ENCODE measurements around the gene LIAS.
"Not testable (repeated sequence)": the region's sequence is repeated elsewhere in the genome, so short reads cannot be mapped to it uniquely, and the experiment has no call there.

Gene LIAS

DNA sequence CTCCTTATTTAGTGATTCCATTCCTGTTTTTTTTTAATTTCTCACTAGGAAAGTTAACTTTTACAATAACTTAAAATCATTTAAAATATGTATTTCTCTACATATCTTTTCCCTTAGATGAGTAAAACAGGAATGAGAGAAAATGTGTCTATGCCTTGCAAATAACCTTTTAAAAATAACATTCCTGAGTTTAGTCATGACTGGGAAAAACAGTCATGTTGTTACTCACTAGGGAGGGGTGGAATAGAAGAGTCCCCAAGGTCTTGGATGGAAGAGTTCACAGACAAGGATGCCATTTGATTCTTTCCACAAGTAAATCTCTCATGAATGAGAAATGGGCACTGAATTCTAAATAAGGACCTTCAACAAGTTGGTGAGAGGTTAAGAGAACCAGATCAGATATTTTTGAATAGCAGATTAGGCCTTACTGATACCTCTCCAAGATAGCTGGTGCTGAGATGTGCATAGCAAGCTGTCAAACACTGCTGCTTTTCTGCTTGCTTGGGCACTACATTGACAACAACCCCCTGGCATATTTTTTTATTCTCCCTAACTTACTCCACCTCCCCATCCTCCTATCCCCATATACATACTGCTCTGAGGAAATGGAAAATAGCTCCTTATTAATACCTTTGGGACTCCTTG lies 43.3 kb downstream of the LIAS start:
- no peak for DNase-seq

DNA sequence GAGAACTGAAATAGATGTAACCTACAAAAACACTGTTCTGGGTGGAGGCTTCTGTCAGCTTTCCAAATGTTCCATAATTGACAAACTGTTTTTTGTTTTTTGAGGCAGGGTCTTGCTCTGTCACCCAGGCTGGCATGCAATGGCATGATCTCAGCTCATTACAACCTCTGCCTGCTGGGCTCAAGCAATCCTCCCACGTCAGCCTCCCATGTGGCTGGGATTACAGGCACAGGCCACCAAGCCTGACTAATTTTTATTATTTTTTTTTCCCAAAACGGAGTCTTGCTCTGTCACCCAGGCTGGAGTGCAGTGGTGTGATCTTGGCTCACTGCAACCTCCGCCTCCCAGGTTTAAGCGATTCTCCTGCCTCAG lies 43.8 kb downstream of the LIAS start:
- not testable (repeated sequence) for DNase-seq

DNA sequence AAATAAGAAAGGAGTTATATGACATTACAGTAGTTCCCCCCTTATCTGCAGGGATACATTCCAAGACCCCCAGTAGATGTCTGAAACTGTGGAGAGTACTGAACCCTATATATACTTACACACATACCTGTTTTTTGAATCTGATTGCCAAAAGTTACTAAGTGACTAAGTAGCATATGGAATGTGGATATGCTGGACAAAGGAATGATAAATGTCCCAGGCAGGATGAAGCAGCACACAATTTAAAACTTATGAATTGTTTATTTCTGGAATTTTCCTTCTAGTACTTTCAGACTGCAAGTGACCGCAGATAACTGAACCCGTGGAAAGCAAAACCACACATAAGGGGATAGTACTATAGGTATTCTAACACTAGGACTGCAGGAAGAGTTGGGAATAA lies 45.7 kb downstream of the LIAS start:
- no peak for DNase-seq

DNA sequence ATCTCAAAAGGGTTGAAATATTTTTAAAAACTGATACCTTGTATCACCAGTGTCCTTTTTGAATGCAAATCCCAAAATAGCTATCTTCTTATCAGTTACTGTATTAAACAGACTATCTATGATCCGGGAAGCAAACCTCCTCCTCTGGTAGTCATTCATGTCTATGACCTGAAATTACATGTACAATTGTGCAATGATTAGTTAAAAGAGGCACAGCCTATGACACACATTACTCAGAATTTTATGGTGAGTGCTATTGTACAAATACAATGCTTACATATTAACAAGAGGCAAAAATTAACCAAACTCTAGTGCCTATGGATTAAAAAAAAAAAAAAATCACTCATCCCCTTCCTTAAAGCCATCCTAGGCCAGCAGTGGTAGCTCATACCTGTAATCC lies 46.7 kb downstream of the LIAS start:
- no peak for DNase-seq

DNA sequence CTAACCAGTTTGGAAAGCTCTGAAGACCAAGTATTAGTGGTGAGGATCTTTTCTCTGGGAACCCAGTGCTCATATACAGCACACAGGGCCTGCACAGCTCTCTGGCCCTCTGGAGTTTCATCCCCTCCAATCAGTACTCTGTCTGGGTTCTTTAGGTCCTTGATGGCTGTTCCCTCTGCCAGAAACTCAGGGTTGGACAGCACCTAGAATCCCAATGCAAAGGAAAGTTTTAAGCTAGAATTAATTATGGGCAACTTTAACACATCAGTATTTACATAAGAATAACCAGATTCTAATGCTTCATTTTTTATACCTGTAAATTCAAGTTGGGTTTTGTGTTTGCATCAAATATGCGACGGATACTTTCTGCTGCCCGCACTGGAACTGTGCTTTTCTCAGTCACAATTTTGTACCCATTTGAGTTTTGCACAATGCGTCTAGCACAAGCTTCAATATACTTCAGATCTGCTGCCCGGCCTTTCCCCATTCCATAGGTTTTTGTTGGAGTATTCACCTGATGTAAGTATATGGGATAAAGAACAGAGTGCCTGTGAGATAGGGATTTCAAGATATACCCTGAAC lies 51.6 kb downstream of the LIAS start:
- DNase-seq = no peak

DNA sequence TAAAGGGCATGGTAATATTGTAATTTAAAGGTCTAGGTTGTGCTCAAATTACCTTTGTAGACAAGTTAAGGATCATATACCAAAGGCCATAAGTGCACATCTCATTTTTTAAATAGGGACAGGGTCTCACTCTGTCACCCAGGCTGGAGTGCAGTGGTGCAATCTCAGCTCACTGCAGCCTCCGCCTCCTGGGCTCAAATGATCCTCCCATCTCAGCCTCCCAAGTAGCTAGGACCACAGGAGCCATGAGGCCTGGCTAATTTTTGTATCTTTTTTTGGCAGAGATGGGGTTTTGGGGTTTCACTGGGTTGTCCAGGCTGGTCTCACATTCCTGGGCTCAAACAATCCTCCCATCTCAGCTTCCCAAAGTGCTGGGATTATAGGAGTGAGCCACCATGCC lies 55.4 kb downstream of the LIAS start:
- DNase-seq = not testable (repeated sequence)

DNA sequence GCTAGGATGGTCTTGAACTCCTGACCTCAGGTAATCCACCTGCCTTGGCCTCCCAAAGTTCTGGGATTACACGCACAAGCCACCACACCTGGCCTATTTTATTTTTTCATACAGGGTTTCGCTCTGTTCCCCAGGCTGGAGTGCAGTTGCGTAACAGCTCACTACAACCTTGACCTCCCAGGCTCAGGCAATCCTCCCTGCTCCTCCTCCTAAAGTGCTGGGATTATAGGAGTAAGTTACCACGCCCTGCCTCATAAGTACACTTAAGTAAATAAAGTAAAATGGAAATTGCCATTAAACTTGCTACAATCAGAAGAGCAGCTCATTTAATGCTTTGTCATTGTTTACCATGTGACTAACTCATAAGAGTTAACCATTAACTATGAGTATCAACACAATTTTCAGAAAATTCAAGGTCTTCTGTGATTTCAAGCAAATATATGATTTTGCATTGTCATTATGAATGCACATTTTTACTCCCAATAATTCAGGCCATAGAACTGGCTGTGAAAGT lies 56.1 kb downstream of the LIAS start:
- no peak for DNase-seq

DNA sequence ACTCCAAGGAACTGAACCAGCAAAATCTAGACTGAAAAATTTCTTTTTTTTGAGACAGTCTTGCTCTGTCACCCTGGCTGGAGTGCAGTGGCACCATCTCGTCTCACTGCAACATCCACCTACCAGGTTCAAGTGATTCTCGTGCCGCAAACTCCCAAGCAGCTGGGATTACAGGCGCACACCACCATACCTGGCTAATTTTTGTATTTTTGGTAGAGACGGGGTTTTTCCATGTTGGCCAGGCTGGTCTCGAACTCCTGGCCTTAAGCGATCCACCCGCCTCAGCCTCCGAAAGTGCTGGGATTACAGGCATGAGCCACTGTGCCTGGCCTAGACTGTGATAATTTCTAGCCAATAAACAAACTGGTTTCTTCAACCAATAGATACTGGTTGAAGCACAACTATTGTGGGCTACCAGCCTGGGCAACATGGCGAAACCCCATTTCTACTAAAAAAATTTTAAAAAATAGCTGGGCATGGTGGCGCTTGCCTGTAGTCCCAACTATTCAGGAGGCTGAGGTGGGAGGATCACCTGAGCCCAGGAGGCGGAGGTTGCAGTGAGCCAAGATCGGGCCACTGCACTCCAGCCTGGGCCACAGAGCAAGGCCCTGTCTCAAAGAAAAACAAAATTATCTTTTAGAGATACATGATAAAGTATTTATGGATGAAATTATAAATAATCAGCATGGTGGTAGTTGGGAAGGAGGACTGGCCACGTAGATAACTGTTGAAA lies 57.0 kb downstream of the LIAS start:
- not testable (repeated sequence) for DNase-seq

DNA sequence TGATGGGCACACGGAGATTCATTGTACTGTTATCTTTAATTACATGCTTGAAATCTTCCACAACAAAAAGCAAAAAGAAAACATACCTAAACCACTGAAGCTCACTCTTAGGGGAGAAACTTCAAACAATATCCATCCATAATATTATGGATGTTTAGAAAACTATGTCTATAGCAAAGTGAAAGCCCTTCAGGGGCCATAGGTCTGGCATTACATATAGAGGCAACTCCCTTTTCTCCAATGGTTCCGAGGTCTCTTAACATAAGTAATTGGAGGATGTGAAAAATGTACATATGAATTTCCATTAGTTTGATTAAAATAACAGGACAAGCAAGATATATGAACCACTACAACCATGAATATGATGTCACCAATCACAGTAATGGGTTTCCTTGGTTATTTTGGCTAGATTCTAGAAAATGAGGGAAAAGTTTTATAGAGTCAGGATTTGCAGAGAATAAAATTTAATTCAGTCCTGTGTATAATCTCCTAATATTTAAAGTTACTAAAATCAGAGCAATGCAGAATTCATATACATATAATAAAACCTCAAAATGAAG lies 57.6 kb downstream of the LIAS start:
- no peak for DNase-seq

DNA sequence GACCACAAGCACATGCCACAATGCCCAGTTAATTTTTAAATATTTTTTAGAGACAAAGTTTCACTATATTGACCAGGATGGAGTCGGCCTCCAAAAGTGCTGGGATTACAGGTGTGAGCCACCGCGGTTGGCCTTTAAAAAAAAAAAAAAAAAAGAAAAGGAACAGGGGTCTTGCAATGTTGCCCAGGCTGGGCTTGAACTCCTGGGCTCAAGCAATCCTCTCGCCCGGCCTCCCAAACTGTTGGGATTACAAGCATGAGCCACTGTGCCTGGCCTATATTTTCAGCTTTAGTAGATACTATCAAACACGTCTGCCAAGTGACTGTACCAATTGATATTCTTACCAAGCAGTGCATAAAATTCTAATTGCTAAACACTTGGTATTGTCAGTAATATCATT lies 59.6 kb downstream of the LIAS start:
- DNase-seq = no peak

DNA sequence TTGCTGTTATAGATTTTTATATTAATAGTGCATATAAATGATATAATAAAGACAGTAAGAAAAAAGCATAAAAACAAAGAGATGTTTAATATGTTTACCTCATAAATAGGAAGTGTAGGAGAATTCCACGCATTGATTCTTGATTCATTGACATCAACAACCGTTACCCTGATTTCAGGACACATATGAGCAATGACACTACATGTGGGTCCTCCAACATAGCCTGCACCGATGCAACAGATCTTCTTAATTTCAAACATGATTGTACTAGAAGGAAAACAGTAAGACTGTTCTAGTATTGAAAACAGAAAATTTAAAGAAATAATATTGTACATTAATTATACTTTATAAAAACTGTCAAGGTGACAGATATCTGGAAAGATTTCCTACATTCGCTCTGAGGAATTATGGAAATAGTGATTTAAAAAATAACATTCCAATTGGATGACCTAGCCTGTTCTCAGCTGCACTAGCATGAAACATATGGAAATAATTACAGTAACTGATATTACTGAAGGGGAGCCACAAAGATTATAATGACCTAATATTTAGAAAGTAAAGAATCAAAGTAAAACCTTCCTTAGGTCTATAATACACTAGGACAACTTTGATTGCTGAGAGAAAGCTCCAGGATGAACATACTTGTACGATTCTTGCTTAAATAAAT lies 62.5 kb downstream of the LIAS start:
- DNase-seq = no peak

DNA sequence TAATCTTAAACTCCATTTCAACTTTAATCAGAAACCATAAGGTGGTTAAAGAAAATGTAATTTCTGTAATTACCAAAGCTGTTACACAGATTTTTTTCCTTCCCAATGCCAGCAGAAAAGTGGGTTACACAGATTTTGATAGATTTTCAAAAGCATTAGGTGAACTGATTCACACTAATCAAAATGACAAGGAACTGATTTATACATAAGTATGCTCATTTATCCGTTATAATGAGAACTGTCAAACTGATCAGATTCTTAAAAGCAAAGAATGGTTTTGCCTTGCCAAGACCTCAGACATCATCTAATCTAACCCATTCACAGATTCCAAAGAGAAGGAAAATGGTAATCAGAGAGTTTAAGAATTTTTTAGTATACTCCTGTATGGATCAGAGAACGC lies 63.2 kb downstream of the LIAS start:
- no peak for DNase-seq

DNA sequence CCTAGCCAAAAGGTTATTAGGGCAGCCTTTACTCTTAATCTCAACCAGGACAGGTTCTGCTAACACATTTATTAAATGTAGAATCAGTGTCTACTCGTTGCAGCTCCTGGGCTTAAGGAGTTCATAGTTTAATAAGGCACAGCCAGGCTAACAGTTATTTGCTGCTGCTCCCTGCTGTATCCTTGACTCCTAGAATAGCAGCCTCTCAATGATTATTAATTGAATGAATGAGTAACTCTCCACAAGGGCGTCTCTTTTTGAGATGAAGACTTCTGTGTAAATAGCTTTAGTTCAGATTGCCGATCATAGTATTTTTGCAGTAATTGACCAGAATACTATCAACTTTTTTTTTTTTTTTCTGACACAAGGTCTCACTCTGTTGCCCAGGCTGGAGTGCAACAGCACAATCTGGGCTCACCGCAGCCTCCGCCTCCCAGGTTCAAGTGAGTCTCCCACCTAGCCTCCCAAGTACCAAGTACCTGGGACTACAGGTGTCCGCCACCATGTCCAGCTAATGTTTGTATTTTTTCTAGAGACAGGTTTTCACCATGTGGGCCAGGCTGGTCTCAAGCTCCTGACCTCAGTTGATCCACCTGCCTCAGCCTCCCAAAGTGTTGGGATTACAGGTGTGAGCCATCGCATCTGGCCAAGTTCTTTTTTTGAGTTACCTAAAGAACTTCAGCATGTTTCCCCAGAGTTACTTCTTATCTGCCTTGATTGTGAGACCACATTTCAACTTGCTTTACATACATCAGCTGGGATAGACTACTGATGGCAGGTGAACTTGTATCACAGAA lies 65.5 kb downstream of the LIAS start:
- no peak for DNase-seq

DNA sequence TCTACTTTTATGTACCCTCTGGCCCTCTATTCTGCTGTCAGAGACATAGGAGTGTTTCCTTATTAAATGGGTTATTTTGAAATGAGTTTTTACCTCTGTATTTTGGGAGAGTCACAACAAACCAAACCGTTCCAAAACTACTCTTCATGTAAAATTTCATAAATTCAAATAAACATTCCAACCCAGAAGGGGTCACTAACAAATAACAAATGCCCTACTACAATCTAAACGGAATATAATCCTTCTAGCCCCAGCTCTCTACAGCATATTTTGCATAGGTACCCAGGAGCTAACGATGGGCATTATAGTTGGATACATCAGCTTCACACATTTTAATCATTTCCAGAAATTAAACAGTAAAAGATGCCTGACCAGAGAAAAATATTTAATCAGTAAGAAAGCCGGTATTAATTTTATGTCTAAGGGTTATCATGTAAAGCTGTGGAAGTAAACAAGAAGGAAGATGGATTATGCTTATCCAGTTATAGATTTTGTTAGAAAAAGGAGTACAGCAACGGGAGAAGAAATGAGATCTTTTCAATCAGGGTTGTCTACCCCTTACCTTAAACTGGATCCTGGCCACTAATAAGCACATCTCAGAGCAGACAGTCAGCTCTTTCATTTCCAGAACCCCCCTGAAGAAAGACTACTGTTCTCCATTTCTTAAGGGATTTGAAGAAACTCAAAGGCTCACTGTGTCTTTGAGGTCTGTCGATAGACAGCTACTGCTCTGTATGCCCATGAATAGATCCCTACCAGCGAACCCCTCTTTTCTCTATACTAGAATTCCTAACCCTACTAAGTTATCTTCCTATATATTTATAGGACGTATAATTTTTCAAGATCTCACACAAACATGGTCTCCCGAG lies 67.2 kb downstream of the LIAS start:
- DNase-seq = no peak

DNA sequence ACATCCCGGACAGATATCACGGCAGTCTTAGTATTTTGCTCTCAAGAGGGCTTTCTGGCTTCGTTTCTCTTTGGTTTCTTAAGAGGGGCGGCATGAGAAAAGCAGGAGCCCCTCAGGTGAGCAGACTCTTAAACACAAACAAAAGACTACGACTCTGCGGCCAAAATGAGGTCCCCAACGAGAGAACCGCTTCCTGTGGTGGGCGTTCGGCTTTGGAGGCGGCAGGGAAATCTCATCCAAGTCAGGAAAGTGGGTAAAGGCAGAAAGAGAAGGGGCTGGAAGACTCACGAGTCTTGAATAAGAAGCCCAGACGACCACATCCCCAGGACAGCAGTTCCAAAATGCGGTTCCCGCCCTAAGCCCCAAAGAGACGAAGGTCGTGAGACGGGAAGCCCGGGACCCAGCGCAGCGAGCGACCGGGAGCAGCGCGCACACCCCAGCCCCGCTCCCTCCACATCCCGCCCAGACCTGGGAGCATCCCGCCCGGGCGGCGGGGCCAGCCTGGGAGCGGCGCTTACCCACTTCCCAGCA lies 68.0 kb downstream of the LIAS start:
- peak; percentile 34 for DNase-seq

DNA sequence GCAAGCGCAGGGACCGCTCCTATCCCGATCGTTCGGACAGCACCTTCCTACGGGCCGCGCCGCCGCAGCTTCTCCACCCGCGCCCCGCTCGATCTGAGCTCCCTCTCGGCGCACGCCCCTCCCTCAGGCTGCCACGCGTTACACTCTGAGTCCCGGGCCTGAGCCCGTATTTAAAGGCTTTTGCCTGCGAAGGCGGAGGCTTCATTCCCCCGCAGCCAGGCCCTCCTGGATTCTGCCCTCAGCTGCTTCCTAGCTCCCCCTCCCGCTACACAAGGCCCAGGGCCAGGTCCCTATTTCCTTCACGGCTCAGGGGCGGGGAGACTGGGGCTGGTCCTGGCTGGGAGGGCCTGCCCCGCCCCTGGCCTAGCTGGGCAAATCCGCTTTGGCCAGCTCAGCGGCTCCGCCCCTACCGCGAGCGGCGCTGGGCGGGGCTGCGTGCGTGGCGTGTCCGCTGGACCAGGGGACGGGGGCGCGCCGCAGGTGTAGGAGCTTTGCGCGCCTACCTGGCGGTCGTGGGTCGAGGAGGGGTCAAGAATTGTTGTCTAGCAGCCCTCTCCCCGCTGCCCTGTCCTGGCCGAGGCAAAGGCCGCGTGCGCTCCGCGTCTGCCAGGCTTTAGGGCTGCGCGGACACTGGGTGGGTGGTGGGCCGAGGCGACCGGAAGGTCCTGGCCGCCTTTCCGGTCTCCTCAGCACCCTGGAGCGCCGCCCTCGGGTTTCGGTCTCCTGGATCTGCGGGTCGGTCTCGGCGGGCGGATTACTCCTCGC lies 68.6 kb downstream of the LIAS start, which contains the start of gene UGDH:
UGDH (minus strand) TSS at position 144 of the 765 bp plus-strand sequence. CDS start 5,927 bp downstream, outside the sequence.
- DNase-seq = peak; percentile 96

DNA sequence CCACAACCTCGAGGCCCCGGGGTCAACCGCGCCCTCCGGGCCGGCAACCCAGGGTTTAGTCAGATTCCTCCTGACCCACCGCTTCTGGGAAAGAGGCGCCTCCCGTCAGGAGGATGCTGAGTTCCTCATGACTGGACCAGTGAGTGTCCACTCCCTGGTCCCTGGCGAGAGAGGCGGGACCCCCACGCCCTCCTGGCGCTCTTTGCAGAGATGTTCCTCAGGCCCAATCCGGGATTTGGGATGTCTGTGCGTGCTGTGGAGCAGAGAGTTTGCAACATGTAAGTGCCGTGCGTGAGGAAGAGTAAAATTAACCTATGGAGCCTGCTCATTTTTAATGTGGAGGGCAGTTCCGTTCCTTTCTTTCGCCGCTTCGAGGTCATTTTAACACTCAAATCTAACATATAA lies 69.2 kb downstream of the LIAS start:
- no peak for DNase-seq

Data from activated CD4-positive, alpha-beta T cell treated with anti-CD3 and anti-CD28 coated beads, Interleukin-10, Interleukin-2, amounts not matched to agents 100 ng/mL and 50 ng/mL, durations not matched to agents 16 hours and 8 hours (primary cell).